Stomach (tissue), 19 donors: ENCODE results near the gene C9orf78. TPM values are rescaled to one million over a fixed set of nuclear protein-coding genes. Genes with fewer than 3 reads are reported as not detected.
A peak's percentile ranks its signal among the peaks of the same experiment; 100 is the strongest.

Experiments used
- DNase-seq, 2 donors: peaks; one replicate each; pipeline versions ENCODE4 v3.0.0 to v3.0.0-alpha.2; 2013 to 2019
- H3K27ac ChIP-seq, 5 donors: fragments of 200-600 bp in 4 of 5; sonication (generic) in 4 of 5; one replicate each; pipeline ENCODE4 v1.5.1; 2013 to 2019; ENCODE audit warnings: mild to moderate bottlenecking in 1 of 5, moderate library complexity in 1 of 5
- H3K27me3 ChIP-seq, 3 donors: fragments of 200-600 bp; sonication (generic); one replicate each; pipeline ENCODE4 v1.5.1; 2017 to 2019; ENCODE audit warnings: mixed run types in 1 of 3
- H3K36me3 ChIP-seq, 4 donors: fragments of 200-600 bp; sonication (generic); 1 replicate in 3 of 4; 2 replicates in 1 of 4; pipeline ENCODE4 v1.5.1; 2016 to 2019
- H3K4me1 ChIP-seq, 4 donors: fragments of 200-600 bp; sonication (generic); one replicate each; pipeline ENCODE4 v1.5.1; 2016 to 2019
- H3K4me3 ChIP-seq, 4 donors: fragments of 200-600 bp; sonication (generic) in 3 of 4; one replicate each; pipeline ENCODE4 v1.5.1; 2016 to 2019; ENCODE audit warnings: mild to moderate bottlenecking in 1 of 4
- H3K9me3 ChIP-seq, 4 donors: fragments of 200-600 bp; sonication (generic); one replicate each; pipeline ENCODE4 v1.5.1; 2016 to 2019
- EP300 ChIP-seq: sonication (generic); formaldehyde crosslinking; IDR thresholded peaks from one replicate; pipeline ENCODE4 v1.6.1; 2017; ENCODE audit warnings: antibody characterized with exemption
- POLR2A ChIP-seq, 4 donors: fragments of 450-650 bp; IDR thresholded peaks; one replicate each; pipeline ENCODE4 v1.6.1; 2016; ENCODE audit warnings: antibody characterized with exemption in 4 of 4, control low read depth in 2 of 4, mild to moderate bottlenecking in 1 of 4, moderate library complexity in 1 of 4
- POLR2AphosphoS5 ChIP-seq, 3 donors: sonication (generic); formaldehyde crosslinking; IDR thresholded peaks; one replicate each; pipeline ENCODE4 v1.6.1; 2016; ENCODE audit warnings: antibody characterized with exemption in 3 of 3
- WGBS, 5 donors: extraction: QIAGEN DNeasy Blood & Tissue Kit in 3 of 5; methylation state at CpG; one replicate each; pipeline versions ENCODE4 v1.1.5 to v1.1.7; 2013 to 2018; 5-methylcytosine and 5-hydroxymethylcytosine counted together
- intact Hi-C: fragments of 100-400 bp; cut with DNase I; formaldehyde crosslinking; loops from one replicate; pipeline ENCODE4 v1.15.1; 2023; ENCODE audit warnings: low total_unique reads
- long read RNA-seq, 10 donors: transcript quantifications; one replicate each; lab custom pipeline, GENCODE V29; 2026
- polyA plus RNA-seq, 3 donors: library from polyadenylated mRNA; stranded (reverse); fragments of 200-250 nt; gene quantifications; one replicate each; pipeline ENCODE4 v1.2.3, GENCODE V29; 2013
- total RNA-seq, 5 donors: library from RNA; depleted of rRNA; stranded (reverse); fragments of >200 nt; gene quantifications; one replicate each; pipeline versions ENCODE4 v1.1.0 to v1.2.3, GENCODE V29; 2014 to 2016
- TF ChIP-seq, protein P1 (sequence below), 7 experiments: fragments of 450-650 bp in 4 of 7; fragments of 200-600 bp in 3 of 7; sonication (generic) in 3 of 7; IDR thresholded peaks; one replicate each; pipeline ENCODE4 v1.5.1; 2016 to 2019; ENCODE audit warnings: antibody characterized with exemption in 7 of 7, control low read depth in 2 of 7, mild to moderate bottlenecking in 1 of 7
- donor health status: healthy with polysubstance abuse.
- donor health status: Bipolar disorder and iron deficiency.
- donor health status: healthy.

C9orf78 gene, protein sequence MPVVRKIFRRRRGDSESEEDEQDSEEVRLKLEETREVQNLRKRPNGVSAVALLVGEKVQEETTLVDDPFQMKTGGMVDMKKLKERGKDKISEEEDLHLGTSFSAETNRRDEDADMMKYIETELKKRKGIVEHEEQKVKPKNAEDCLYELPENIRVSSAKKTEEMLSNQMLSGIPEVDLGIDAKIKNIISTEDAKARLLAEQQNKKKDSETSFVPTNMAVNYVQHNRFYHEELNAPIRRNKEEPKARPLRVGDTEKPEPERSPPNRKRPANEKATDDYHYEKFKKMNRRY
- 10 to 100 TPM; 18.7 to 62.0 (median 31.7) TPM for total RNA-seq
- 10 to 100 TPM; 54.5 to 67.5 (median 55.3) TPM for polyA plus RNA-seq
- long read RNA-seq, donor 1, transcript C9orf78-201 (9 exons, 1,795 nt) = major isoform, 14 of 20 reads
- long read RNA-seq, donor 1, partial matches to known transcripts = 6 of 20 reads
- long read RNA-seq, donor 1, other reads (novel, unspliced or antisense) = 0 of 20 reads
- long read RNA-seq, donor 2, transcript C9orf78-201 (9 exons, 1,795 nt) = major isoform, 8 of 29 reads
- long read RNA-seq, donor 2, partial matches to known transcripts = 21 of 29 reads
- long read RNA-seq, donor 2, other reads (novel, unspliced or antisense) = 0 of 29 reads
- long read RNA-seq, donor 3, transcript C9orf78-201 (9 exons, 1,795 nt) = major isoform, 10 of 20 reads
- long read RNA-seq, donor 3, partial matches to known transcripts = 9 of 20 reads
- long read RNA-seq, donor 3, other reads (novel, unspliced or antisense) = 0 of 20 reads
- long read RNA-seq, donor 4, partial matches to known transcripts = 0 of 2 reads
- long read RNA-seq, donor 4, other reads (novel, unspliced or antisense) = 0 of 2 reads
- long read RNA-seq, donor 5, transcript C9orf78-201 (9 exons, 1,795 nt) = major isoform, 6 of 6 reads
- long read RNA-seq, donor 5, partial matches to known transcripts = 0 of 6 reads
- long read RNA-seq, donor 5, other reads (novel, unspliced or antisense) = 0 of 6 reads
- long read RNA-seq, donor 6, transcript C9orf78-201 (9 exons, 1,795 nt) = major isoform, 26 of 41 reads
- long read RNA-seq, donor 6, partial matches to known transcripts = 14 of 41 reads
- long read RNA-seq, donor 6, other reads (novel, unspliced or antisense) = 0 of 41 reads
- long read RNA-seq, donor 7, transcript C9orf78-201 (9 exons, 1,795 nt) = major isoform, 14 of 14 reads
- long read RNA-seq, donor 7, partial matches to known transcripts = 0 of 14 reads
- long read RNA-seq, donor 7, other reads (novel, unspliced or antisense) = 0 of 14 reads
- long read RNA-seq, donor 8, transcript C9orf78-201 (9 exons, 1,795 nt) = major isoform, 6 of 6 reads
- long read RNA-seq, donor 8, partial matches to known transcripts = 0 of 6 reads
- long read RNA-seq, donor 8, other reads (novel, unspliced or antisense) = 0 of 6 reads
- long read RNA-seq, donor 9, partial matches to known transcripts = 6 of 9 reads
- long read RNA-seq, donor 9, other reads (novel, unspliced or antisense) = 0 of 9 reads
- long read RNA-seq, donor 10, partial matches to known transcripts = 0 of 4 reads
- long read RNA-seq, donor 10, other reads (novel, unspliced or antisense) = 0 of 4 reads

DNA sequence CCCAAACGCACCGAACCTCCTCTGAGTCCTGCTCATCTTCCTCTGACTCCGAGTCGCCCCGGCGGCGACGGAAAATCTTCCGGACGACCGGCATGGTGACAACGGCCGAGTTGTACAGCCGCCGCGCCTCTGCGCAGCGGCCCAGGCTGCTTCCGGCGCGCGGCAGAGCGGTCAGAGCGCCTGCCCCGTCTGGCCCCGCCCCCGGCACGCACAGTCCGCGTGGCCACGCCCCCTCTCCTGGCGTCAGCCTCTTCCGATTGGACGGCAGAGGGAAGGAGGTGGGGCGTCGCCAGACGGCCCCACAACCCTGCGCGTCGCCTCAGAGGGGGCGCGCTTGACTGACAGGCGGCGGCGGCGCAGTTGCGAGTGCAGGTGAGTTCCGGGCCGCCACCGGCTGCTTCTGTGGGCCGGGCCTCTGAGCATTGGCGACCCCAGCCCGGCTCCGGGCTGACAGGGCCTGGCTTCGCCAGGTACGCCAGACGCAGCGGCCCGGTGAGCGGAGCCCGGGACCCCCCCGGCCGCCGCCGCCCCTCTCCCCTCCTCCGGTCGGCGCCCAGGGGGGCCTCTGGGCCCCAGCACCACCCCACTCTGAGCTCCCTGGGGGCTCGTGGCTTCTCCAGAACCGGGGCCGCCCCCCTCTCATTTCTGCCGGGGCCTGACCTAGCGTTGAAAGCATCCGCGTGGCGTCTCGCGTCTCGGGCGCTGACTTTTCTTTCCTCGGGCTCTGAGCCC, at the start of gene C9orf78, which contains the start of gene USP20:
Gene C9orf78, minus strand, starts transcription at position 148 of the 732 bp plus-strand sequence. Its CDS starts 54 bp downstream, at position 94.
Gene USP20, plus strand, starts transcription at position 331 of the 732 bp plus-strand sequence. CDS start 17,098 bp downstream, outside the sequence.
- no peak for TF ChIP-seq EP300
- TF ChIP-seq POLR2AphosphoS5 (IDR thresholded peaks at IDR 0.05) = peak; percentile 59 to 99 (median 97)
- peak in 2 of 4 donors; percentile 43 to 81 for TF ChIP-seq POLR2A (IDR thresholded peaks at IDR 0.05)
- peak within 1 kb of the TSS; percentile 88 to 94 (median 93) for H3K27ac ChIP-seq
- peaks cover 12 to 35% (median 31%) of the 10 kb centered on the region in 4 donors for H3K36me3 ChIP-seq
- intact Hi-C loops = no loop called here
- 0 to 1% (median 0%) methylated on average over 16 to 81 of the region's 81 CpGs for WGBS, 5 donors
- DNase-seq = peak; percentile 98 to 99
- H3K4me1 ChIP-seq = peaks cover 20 to 61% (median 41%) of the 10 kb centered on the region in 4 donors
- H3K9me3 ChIP-seq = no peaks in the 10 kb centered on the region
- H3K4me3 ChIP-seq = peak within 1 kb of the TSS; percentile 69 to 97 (median 89)
- H3K27me3 ChIP-seq = no peaks in the 10 kb centered on the region

DNA sequence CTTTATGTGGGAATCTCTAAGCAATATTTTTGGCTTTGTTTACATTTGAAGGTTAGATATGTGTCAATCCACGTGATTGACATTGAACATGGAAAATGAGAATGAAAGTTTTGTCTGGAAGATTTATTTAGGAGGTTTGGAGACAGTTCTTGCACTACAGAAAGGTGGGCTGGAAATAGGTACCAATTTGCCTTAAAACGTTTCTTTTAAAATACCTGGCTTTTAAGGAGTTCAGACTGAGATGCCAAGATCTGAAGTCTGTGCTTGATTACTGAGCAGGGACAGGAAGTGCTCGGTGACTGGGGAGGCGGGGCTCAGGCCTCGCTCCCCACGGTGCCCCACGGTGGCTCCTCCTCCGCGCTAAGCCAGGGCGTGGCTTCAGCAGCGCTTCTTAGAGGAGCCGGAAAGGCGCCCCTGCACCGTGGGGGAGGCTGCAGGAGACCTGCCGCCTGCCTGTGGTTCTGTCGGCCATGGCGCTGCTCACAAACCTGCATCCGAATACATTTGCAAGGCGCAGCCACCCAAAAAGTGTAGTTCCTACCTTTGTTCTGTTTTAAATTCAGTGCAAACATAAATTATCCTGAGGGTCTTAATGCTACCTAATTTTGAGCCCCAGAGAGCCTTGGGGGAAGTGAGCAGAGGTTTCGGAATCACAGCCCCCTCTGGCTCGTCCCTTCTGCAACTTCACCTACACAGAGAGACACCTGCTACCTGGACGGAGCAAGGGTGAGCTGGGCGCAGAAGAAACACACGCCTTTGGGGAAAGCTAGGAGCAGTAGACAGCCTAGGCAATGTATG, 49.3 kb upstream of the C9orf78 start:
- TF ChIP-seq, protein P1, sequence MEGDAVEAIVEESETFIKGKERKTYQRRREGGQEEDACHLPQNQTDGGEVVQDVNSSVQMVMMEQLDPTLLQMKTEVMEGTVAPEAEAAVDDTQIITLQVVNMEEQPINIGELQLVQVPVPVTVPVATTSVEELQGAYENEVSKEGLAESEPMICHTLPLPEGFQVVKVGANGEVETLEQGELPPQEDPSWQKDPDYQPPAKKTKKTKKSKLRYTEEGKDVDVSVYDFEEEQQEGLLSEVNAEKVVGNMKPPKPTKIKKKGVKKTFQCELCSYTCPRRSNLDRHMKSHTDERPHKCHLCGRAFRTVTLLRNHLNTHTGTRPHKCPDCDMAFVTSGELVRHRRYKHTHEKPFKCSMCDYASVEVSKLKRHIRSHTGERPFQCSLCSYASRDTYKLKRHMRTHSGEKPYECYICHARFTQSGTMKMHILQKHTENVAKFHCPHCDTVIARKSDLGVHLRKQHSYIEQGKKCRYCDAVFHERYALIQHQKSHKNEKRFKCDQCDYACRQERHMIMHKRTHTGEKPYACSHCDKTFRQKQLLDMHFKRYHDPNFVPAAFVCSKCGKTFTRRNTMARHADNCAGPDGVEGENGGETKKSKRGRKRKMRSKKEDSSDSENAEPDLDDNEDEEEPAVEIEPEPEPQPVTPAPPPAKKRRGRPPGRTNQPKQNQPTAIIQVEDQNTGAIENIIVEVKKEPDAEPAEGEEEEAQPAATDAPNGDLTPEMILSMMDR (IDR thresholded peaks at IDR 0.05) = no peak
- peak; percentile 47 to 86 (median 54) for TF ChIP-seq POLR2AphosphoS5 (IDR thresholded peaks at IDR 0.05)
- Histone ChIP-seq H3K4me3 (peak overlapping the region; percentile 26 to 51 (median 38)), H3K27ac (peak overlapping the region; percentile 56 to 92 (median 85)), H3K27me3 (no peaks in the 10 kb centered on the region), H3K36me3 (peaks cover 4 to 19% (median 14%) of the 10 kb centered on the region in 4 donors), H3K9me3 (no peaks in the 10 kb centered on the region), H3K4me1 (peaks cover 26 to 67% (median 37%) of the 10 kb centered on the region in 4 donors)
- peak; percentile 93 to 97 for DNase-seq
- WGBS, 5 donors = 4 to 8% (median 6%) methylated on average over 19 to 24 of the region's 24 CpGs
- intact Hi-C loops = loop anchor here (10.0 kb wide), 1 partner anchor 160 kb away; the partner anchor contains the start of gene FNBP1

DNA sequence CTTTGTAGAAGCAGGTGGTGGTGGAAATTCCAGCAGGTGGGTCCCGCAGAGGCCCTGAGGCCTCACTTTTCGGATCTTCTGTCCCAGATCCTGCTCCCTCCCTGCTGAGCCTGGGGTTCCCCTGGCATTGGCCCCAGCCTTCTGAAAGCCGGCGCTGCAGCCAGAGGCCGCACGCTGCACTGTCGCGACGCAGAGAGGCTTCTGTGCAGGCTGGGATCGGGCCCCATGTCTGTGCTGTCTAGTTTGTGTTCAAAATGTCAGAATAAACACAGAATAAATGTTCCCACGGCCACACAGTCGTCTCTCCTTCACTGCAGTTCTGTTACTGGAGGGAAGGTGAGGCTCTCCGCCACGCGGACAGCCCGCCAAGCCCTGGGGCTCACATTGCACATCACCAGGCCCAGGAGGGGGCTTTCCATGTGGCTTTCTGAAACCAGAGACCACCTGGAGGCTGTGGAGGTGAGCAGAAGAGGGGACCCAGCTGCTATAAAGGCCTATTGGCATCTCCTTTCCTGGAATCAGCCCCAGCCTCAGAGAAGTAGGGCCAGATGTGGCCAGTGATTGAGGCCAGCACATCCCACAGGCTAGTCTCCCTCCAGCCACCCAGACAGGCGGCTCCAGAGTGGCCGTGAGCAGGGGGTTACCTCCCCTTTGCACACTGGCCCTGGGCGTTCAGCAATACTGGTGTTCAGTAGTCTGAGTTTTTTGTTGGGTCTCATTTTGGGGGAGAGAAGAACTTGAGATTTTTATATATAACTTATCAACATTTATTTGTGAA, 46.7 kb upstream of the C9orf78 start:
- TF ChIP-seq, protein P1 (IDR thresholded peaks at IDR 0.05) = no peak
- no peak for TF ChIP-seq EP300
- no peak for TF ChIP-seq POLR2A (IDR thresholded peaks at IDR 0.05)
- no peak for TF ChIP-seq POLR2AphosphoS5 (IDR thresholded peaks at IDR 0.05)
- H3K27ac ChIP-seq = peak overlapping the region in 1 of 5 donors; percentile 30
- no peak for DNase-seq
- intact Hi-C loops = loop anchor here (10.0 kb wide), 1 partner anchor 163 kb away; the partner anchor contains the start of gene FNBP1
- WGBS, 5 donors = 77 to 86% (median 80%) methylated on average over 17 to 19 of the region's 19 CpGs
- no peak overlapping the region for H3K4me3 ChIP-seq
- no peaks in the 10 kb centered on the region for H3K9me3 ChIP-seq
- peaks cover 0 to 18% (median 0%) of the 10 kb centered on the region in 4 donors for H3K36me3 ChIP-seq
- no peaks in the 10 kb centered on the region for H3K27me3 ChIP-seq
- peaks cover 26 to 43% (median 32%) of the 10 kb centered on the region in 4 donors for H3K4me1 ChIP-seq
